ENCODE data around the gene DHDH. TPM values are rescaled to one million over a fixed set of nuclear protein-coding genes. Genes with fewer than 3 reads are reported as not detected.

The DHDH gene
- total and polyA plus RNA-seq, 2 of the 13 experiments (the other 11 are each of a cell fraction or from before 2014, with no cell fraction given): 0.13 to 0.91 TPM

DNA sequence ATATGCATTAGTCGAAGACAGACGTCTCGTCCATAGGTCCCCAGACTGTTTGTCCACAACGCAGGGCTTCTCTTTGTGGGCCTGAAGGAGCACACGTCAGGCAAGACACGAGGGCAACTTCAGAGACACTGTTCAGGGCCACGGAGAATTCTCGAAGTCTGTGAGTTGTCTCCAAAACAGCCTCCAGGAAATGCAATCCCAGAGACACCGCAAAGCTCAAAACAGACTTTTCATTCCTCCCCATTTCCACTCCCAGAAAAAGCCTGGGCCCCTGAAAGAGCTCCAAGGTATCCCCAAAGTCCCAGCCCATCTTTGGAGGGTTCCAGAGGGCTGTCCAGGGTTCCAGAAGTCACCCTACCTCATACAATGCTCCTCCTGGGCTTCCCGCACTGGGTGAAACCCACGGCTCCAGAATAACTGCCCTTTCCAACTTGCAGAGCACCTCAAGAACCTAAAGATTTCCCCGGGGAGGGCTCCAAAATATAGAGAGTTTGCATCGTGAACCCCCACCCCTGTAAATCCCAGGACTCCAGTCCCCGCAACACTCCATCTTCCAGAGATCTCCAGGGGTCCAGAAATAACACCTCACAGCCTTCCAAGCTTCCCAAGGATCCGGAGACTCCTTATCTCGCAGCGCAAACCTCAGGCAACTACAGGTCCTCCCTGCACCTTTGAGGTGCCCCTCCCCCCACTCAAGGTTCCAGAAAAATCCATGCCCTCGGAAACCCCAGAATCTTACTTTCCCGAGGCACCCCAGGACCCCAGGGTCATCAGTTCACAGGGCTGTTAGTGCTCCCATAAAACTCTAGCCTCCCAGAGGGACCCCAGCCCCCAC is 30.9 kb downstream of the DHDH start:
- peak overlapping the region; percentile 63 to 80 (median 80) for H3K4me3 ChIP-seq (replicated peaks in 1 of 3; ENCODE audit: insufficient read depth in 1 of 3, low read depth in 2 of 3, low read length in 3 of 3)
- 0% methylated on average over 4 of the region's 19 CpGs for WGBS (ENCODE audit: low lambda C conversion rate)
- intact Hi-C loops (cut with micrococcal nuclease; ENCODE audit: unreplicated experiment) (loop anchor here (10.0 kb wide), 2 partner anchors 90 to 180 kb away; partner anchors contain the start of gene PPP1R15A), in situ Hi-C loops (cut with HindIII; ENCODE audit: extremely low pct_ligation_motif_present, low pct_unique_long_range_greater_than_20kb) (loop anchor here (5.0 kb wide), 1 partner anchor 92 kb away; the partner anchor contains the start of gene PPP1R15A)
- DNase-seq (ENCODE audit: low spot score): peak; percentile 34
- H3K9ac ChIP-seq (ENCODE audit: insufficient read depth, low read depth, low read length): peak overlapping the region; percentile 98
- CTCF ChIA-PET (ENCODE audit: low intra/inter-chr PET ratio, low total read pairs): no interaction called here
- peaks cover 3 to 18% of the 10 kb centered on the region in 2 experiments for H3K36me3 ChIP-seq (replicated peaks in 1 of 2; ENCODE audit: control insufficient read depth in 1 of 2, insufficient read depth in 2 of 2, low read length in 2 of 2)
- H3K27me3 ChIP-seq (ENCODE audit: control insufficient read depth in 1 of 2, insufficient read depth in 2 of 2, low read length in 2 of 2): no peaks in the 10 kb centered on the region; a peak in 1 of 5 replicates
- H4K20me1 ChIP-seq (ENCODE audit: insufficient read depth, low read length): peaks cover 33% of the 10 kb centered on the region
- H3K4me1 ChIP-seq (ENCODE audit: insufficient read depth, low read length): peaks cover 57% of the 10 kb centered on the region
- H3K79me2 ChIP-seq (ENCODE audit: insufficient read depth, low read length): peaks cover 25% of the 10 kb centered on the region
- peak overlapping the region; percentile 100 for H3K27ac ChIP-seq (ENCODE audit: extremely low read length, insufficient read depth, low read length)
- POLR2A ChIA-PET: interaction anchor here (1.0 to 5.6 kb wide), 17 partner anchors 12 to 489 kb away, joined by 3 to 153 read pairs (median 6); partner anchors contain the start of genes ALDH16A1, BAX, DHDH and GYS1
- peak overlapping the region; percentile 97 for H3K4me2 ChIP-seq (ENCODE audit: low read depth, low read length)
- H2AFZ ChIP-seq (ENCODE audit: low read length): no peak overlapping the region
- H3K9me3 ChIP-seq (ENCODE audit: low read length): no peaks in the 10 kb centered on the region
- BruUV-seq (replicated peaks): TSS peak; percentile 71
- ATAC-seq: no peak
- no peak for FAIRE-seq
- no peak for TF ChIP-seq SIN3B (IDR thresholded peaks at IDR 0.05; ENCODE audit: low read length)
- TF ChIP-seq MED8 (CRISPR knock-in tag; IDR thresholded peaks at IDR 0.05; ENCODE audit: insufficient replicate concordance): no peak
- no peak for TF ChIP-seq CAMTA2 (CRISPR knock-in tag; IDR thresholded peaks at IDR 0.05; ENCODE audit: borderline replicate concordance)
- no peak for TF ChIP-seq SNRNP70 (IDR thresholded peaks at IDR 0.05; ENCODE audit: low read depth, low read length)
- peak; percentile 57 for TF ChIP-seq POLR2G (IDR thresholded peaks at IDR 0.05; ENCODE audit: low read depth, low read length)
- TF ChIP-seq ZNF225 (CRISPR knock-in tag; IDR thresholded peaks at IDR 0.05): peak; percentile 30; the same call in 1 of the 2 replicates
- 0 out of 2 replicates have a peak, but pooled peaks have one; percentile 1 for TF ChIP-seq ZNF878 (CRISPR knock-in tag; IDR thresholded peaks at IDR 0.05)
- no peak for TF ChIP-seq ATRX (CRISPR knock-in tag; IDR thresholded peaks at IDR 0.05; ENCODE audit: borderline replicate concordance)
- TF ChIP-seq ERF (CRISPR knock-in tag; IDR thresholded peaks at IDR 0.05): no peak
- TF ChIP-seq U2AF2 (IDR thresholded peaks at IDR 0.05; ENCODE audit: low read depth, low read length): no peak
- TF ChIP-seq PRMT3 (CRISPR knock-in tag; IDR thresholded peaks at IDR 0.05; ENCODE audit: borderline replicate concordance, low read depth): no peak
- TF ChIP-seq, protein P1, sequence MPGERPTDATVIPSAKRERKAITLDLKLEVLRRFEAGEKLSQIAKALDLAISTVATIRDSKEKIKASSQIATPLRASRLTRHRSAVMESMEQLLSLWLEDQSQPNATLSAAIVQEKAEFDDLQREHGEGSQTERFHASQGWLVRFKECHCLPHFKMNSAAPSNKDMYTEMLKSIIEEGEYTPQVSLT (CRISPR knock-in tag; IDR thresholded peaks at IDR 0.05; ENCODE audit: borderline replicate concordance, low read depth): no peak
- TF ChIP-seq ZNF432 (CRISPR knock-in tag; IDR thresholded peaks at IDR 0.05; ENCODE audit: borderline replicate concordance): no peak
- TF ChIP-seq ZNF782 (CRISPR knock-in tag; IDR thresholded peaks at IDR 0.05; ENCODE audit: borderline replicate concordance): 0 out of 2 replicates have a peak, but pooled peaks have one; percentile 3
- TF ChIP-seq BCL6 (CRISPR knock-in tag; IDR thresholded peaks at IDR 0.05): no peak
- TF ChIP-seq ARID2 (CRISPR knock-in tag; IDR thresholded peaks at IDR 0.05; ENCODE audit: borderline replicate concordance): no peak
- TF ChIP-seq, protein P2, sequence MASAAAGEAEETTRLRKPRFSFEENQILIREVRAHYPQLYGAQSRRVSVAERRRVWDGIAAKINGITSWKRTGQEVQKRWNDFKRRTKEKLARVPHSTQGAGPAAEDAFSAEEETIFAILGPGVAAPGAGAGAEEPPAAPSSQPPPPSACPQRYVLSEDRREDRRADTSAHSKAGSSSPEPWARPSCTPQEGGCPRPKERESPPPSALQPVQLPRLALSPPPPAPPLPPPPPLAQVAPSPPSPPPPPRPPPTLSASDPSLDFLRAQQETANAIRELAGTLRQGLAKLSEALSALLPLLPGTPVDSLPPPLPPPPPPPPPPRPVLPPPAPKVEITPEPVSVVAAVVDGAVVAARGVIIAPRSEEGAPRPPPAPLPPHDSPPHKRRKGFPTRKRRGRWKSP (CRISPR knock-in tag; IDR thresholded peaks at IDR 0.05): no peak
- no peak for TF ChIP-seq ZNF382 (CRISPR knock-in tag; IDR thresholded peaks at IDR 0.05; ENCODE audit: borderline replicate concordance)
- TF ChIP-seq BRD4 (CRISPR knock-in tag; IDR thresholded peaks at IDR 0.05): no peak
- TF ChIP-seq ZSCAN21 (CRISPR knock-in tag; IDR thresholded peaks at IDR 0.05; ENCODE audit: borderline replicate concordance): no peak
